Hematopoietic multipotent progenitor cell treated with erythropoietin and hydrocortisone succinate and interleukin-3 and kit ligand, for 8 days (in vitro differentiated cells): ENCODE measurements around the gene LDB2.
A peak's percentile ranks its signal among the peaks of the same experiment; 100 is the strongest.
"Not testable (repeated sequence)": the region's sequence is repeated elsewhere in the genome, so short reads cannot be mapped to it uniquely, and the experiment has no call there.

Source experiments
- DNase-seq: peaks from one replicate; pipeline ENCODE4 v3.0.0-alpha.2; 2015

The LDB2 gene

GRCh38 chr4:16897991-16898827, at the start of gene LDB2:
Gene LDB2, minus strand, starts transcription at chr4:16898645.
- DNase-seq: no peak

DNA sequence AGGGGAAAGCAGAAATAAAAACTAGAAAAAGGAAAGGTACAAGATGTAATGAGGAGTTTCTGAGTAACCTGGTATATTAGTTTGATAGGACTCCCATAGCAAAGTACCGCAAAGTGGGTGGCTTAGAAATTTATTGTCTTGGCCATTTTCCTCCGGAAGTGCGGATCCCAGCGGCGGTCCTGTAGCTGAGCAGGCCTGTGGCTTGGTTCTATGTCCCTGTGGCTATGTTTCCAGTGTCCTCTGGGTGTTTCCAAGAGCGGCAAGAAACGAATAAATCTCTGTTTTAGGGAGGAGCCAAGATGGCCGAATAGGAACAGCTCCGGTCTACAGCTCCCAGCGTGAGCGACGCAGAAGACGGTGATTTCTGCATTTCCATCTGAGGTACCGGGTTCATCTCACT, 44.0 kb upstream of the LDB2 start:
- no peak for DNase-seq

DNA sequence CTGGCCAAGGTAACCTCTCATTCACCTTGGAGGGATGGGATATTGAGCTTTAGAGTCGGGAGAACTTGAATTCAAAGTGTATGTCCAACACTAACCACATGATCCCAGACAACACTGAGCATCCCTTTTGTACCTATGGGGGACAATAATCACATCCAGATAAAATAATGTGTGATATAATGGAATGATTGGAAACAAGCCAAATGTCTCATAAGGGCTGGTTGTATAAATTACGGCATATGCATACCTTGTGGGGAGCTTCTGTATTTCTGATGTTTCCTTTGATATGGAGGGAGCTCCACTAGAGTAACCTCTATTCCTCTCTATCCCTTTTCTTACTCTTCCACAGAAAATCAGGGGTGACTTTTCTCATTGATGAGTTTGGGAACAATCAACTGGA, 40.7 kb upstream of the LDB2 start:
- DNase-seq: no peak

DNA sequence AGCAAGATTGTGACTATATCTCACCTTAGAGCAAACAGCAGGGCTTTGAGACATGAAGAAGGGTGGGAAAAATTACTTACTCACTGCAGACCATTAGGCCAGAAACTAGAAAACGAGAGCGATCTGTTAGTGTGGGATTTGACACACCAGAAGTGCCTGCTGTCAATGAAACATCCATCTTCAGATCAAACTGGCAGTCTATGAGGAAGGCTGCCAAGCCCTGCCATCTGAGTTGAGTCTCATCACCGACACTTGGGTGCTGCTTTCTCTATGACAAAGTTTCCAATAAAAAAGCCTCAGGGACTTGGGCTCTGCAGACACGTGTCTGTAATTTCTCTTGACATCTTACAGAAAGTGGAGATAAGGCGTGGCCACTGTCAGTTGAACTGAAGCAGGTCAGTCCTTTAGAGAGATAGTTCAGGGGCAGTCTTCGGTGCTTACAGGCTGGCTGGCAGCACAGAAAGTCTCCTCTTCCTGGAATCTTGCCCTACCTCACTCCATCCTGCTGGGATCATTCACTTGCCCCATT, 40.1 kb upstream of the LDB2 start:
- no peak for DNase-seq

DNA sequence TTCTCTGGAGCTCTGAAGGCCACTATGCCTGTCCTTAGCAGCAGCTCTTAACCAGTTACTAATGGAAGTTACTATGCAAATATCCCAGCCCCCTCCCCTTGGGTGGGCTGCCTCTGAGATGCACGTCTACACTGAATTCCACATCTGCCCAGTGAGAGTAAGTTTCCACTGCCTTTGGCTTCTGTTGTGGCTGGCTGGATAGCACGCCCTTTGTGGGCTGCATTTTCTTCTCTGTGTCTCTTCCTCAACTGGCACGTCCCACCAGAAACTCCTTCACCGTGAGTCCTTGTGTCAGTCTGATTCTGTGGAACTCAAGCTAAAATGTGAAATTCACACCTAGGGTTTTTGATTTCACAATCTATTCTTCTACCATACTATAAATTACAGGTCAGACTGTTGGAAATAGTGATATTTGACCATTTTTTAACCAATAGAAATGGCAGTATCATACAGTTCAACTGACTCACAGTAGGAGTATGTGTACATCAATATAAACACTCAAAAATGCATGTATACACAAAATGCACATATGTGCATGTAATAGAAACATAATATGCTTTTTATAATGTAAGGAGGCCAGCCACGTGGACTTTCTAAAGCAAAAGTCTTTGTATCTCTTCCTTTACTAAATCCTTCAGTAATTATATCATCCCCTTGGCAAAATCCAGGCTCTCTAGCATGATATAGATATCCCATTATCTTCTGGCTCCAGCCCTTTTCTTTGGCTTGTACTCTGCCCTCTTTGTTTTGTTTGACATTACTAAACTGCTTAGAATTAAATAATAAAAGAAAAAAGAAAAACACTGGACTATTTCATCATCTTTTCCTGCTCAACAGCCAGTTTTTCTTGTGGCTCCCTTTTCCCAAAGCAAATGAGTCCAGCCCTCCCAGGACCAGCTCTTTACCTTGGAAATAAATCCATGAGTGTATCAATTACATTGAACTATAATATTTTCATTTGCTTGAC, 33.2 kb upstream of the LDB2 start:
- DNase-seq: no peak

GRCh38 chr4:16926214-16926613, 27.8 kb upstream of the LDB2 start:
- DNase-seq: no peak

GRCh38 chr4:16918716-16919115, 20.3 kb upstream of the LDB2 start:
- DNase-seq: not testable (repeated sequence)

- peak; percentile 68 for DNase-seq
Observed at GRCh38 chr4:16916719-16917337, 18.4 kb upstream of the LDB2 start.

DNA sequence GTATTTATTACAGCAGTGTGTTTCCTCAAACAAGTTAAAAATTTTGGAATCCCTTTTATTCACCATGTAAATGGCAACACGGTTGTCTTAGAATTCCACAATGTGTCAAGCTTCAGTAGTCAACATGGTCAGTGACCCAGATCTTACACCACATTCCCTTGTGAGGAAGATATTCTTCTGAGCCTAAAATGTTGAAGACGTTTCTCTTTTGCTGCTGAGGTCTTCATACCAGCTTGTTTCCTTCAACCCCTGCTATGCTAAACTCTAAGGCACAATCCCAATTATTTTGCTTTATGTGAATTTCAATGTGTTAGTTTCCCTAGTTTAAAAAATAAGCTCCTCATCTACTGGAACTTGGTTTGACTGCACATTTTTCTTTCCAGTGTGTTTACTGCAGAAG, 17.6 kb upstream of the LDB2 start:
- no peak for DNase-seq

GRCh38 chr4:16914208-16914607, 15.8 kb upstream of the LDB2 start:
- DNase-seq: no peak

GRCh38 chr4:16912896-16913295, 14.5 kb upstream of the LDB2 start:
- no peak for DNase-seq

GRCh38 chr4:16909281-16909680, 10.8 kb upstream of the LDB2 start:
- DNase-seq: no peak

- no peak for DNase-seq
Observed at GRCh38 chr4:16908377-16909021, 10.1 kb upstream of the LDB2 start.

- DNase-seq: no peak
Observed at GRCh38 chr4:16900325-16900724, 1.9 kb upstream of the LDB2 start.

- no peak for DNase-seq
Observed at GRCh38 chr4:16896881-16897750, 1.3 kb downstream of the LDB2 start.

- no peak for DNase-seq
Observed at GRCh38 chr4:16894406-16894805, 4.0 kb downstream of the LDB2 start.

DNA sequence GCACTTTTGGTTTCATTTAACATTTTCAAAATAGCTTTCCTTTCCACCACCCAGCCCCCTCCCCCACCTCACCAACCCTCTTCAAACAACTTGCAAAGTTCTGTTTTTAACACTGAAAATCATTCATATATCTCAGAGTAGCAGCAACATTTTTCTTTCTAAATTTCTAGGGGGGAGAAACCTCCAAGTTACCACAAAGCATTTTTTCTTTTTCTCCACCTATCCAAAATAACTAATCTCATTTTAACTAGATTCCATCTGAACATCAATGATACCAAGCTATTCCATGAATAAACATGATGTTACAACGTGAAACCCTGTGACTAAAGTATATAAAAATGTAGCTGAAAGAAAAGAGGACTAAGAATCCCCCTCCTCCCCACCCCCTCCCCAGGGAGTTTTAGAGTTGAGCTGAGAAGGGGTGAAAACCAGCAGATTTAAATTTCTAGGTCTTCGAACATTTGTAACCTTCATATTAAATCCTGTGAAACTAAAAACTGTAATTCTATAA, 5.2 kb downstream of the LDB2 start:
- no peak for DNase-seq

DNA sequence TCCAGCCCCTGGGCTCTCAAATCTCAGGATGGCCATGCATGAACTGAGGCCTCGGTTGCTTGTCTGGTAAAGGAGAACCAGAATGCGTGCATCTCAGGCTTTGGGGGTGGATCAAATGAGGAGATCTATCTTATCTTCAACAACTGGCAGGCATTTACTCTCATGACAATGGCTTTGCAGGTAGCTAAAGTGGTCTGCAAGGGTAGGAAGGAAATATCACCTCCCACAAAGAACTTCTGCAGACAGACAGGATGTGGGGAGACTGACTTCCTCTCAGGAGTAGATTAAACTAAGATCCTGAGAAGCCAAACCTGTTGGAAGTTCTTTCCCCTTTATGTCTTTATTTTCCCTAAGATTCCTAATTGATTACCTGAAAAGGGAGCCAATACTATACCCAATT, 7.8 kb downstream of the LDB2 start:
- no peak for DNase-seq

- no peak for DNase-seq
Observed at GRCh38 chr4:16889945-16890344, 8.5 kb downstream of the LDB2 start.

GRCh38 chr4:16887887-16888286, 10.6 kb downstream of the LDB2 start:
- DNase-seq: no peak
